ENCODE data around the gene DMBX1. TPM values are rescaled to one million over a fixed set of nuclear protein-coding genes. Genes with fewer than 3 reads are reported as not detected.

The DMBX1 gene
- total and polyA plus RNA-seq, 9 of the 15 experiments (the other 6 are each of a cell fraction or from before 2014, with no cell fraction given), result 0.25 to 4.3 (median 1.0) TPM

- intact Hi-C loops (cut with micrococcal nuclease) (no loop called here), in situ Hi-C loops (cut with MboI) (no loop called here)
- 3% methylated on average over 10 of the region's 10 CpGs for WGBS (ENCODE audit: insufficient coverage, low coverage, missing lambda C conversion rate)
- Histone ChIP-seq H3K9me1 (ENCODE audit: control insufficient read depth, insufficient read depth, low read length) (peaks cover 4% of the 10 kb centered on the region), H3K4me1 (replicated peaks in 1 of 2; ENCODE audit: control insufficient read depth in 2 of 2, insufficient read depth in 2 of 2, low read length in 2 of 2) (peaks cover 57 to 72% of the 10 kb centered on the region in 2 experiments), H3K27ac (ENCODE audit: extremely low read depth, low read depth, low read length) (no peak overlapping the region), H3K36me3 (ENCODE audit: control insufficient read depth, insufficient read depth, low read length) (no peaks in the 10 kb centered on the region), H3K79me2 (ENCODE audit: control insufficient read depth, insufficient read depth, low read length) (no peaks in the 10 kb centered on the region), H2AFZ (ENCODE audit: low read depth, low read length) (peak overlapping the region; percentile 71), H3K9ac (ENCODE audit: insufficient read depth in 1 of 2, low read depth in 2 of 2, low read length in 2 of 2) (peak overlapping the region; percentile 4 to 61; a peak in 2 of 4 replicates), H3K9me3 (replicated peaks; ENCODE audit: control insufficient read depth, insufficient read depth, low read depth, low read length) (no peaks in the 10 kb centered on the region), H3K4me3 (no peak overlapping the region), H3K4me2 (ENCODE audit: insufficient read depth, low read length) (peak overlapping the region; percentile 72), H4K20me1 (replicated peaks; ENCODE audit: control insufficient read depth, insufficient read depth, low read length) (no peaks in the 10 kb centered on the region), H3K27me3 (ENCODE audit: control insufficient read depth in 2 of 2, insufficient read depth in 2 of 2, low read length in 2 of 2) (no peaks in the 10 kb centered on the region)
- ChIA-PET POLR2A (interaction anchor here (0.6 to 5.7 kb wide), 6 partner anchors 9 to 1358 kb away, joined by 3 to 36 read pairs (median 4); no protein-coding TSS in a partner anchor), CTCF (ENCODE audit: low intra/inter-chr PET ratio) (no interaction called here)
- ATAC-seq, result peak; percentile 70
- BruUV-seq (replicated peaks), result no TSS peak
- DNase-seq (ENCODE audit: extremely low read depth in 1 of 4, low spot score in 3 of 4), result peak; percentile 73 to 77 (median 75)
- FAIRE-seq, result peak; percentile 78
- TF ChIP-seq ZNF507 (tag; conservative IDR thresholded peaks at IDR 0.05) (no peak), ZNF609 (CRISPR knock-in tag; IDR thresholded peaks at IDR 0.05; ENCODE audit: borderline replicate concordance) (no peak), TBP (optimal IDR thresholded peaks at IDR 0.05; ENCODE audit: low read depth, low read length) (no peak), ZNF512 (tag; IDR thresholded peaks at IDR 0.05) (no peak), SRF (CRISPR knock-in tag; IDR thresholded peaks at IDR 0.05) (peak in 1 of 2 experiments; percentile 92; a peak in 1 of 4 replicates)
Observed at GRCh38 chr1:46517010-46517600, 27.5 kb downstream of the DMBX1 start.
